ENCODE data around the gene CATSPERB.

GRCh38 chr14:91649930-91650329 lies 82.0 kb downstream of the CATSPERB start:
- TF ChIP-seq GATA2 (IDR thresholded peaks at IDR 0.05; ENCODE audit: low read depth, low read length) (no peak), GATA3 (IDR thresholded peaks at IDR 0.05; ENCODE audit: low read depth, low read length) (no peak)

Measured in SH-SY5Y (cell line).